ENCODE results near the gene KRTAP3-3.
"Not testable (repeated sequence)": the region's sequence is repeated elsewhere in the genome, so short reads cannot be mapped to it uniquely, and the experiment has no call there.

The KRTAP3-3 gene

DNA sequence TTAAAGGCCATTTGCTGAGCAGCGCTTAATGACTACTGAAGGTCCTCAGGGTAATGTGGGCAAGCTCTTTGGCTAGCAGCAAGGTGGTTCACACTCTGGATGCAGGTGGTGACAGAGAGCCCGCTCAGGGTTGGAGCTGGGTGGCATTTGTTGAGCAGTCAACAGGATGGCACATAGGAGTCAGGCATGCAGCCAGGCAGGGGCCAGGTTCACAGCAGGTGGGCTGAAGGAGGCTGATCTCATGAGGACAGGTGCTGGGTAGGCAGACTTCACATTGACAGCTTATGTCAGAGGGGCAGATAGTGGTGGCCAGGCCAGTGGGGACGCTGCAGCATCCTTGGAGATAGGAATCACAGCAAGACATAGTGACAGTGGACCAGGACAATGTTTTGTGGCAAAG, 10.4 kb upstream of the KRTAP3-3 start:
- no peak for DNase-seq (ENCODE audit: low read depth)

DNA sequence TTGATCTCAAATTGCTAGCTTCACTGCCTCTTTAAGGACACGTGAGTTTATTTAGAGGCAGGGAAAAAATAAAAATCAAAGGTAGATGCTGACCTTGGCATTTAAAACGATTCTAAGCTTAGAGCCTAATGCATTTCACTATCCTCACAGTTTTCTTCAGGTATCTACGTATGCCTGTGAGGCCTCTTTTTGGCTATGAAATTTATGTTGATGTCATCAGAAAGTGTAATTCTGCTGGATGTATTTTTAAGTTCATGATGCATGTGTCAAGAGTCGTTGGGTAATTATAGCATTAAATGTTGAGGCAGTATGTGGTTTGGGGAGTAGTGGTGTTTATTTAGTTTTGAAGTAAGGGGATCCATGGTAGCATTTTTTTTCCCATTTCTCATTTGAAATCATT, 10.0 kb upstream of the KRTAP3-3 start:
- no peak for DNase-seq (ENCODE audit: low read depth)

DNA sequence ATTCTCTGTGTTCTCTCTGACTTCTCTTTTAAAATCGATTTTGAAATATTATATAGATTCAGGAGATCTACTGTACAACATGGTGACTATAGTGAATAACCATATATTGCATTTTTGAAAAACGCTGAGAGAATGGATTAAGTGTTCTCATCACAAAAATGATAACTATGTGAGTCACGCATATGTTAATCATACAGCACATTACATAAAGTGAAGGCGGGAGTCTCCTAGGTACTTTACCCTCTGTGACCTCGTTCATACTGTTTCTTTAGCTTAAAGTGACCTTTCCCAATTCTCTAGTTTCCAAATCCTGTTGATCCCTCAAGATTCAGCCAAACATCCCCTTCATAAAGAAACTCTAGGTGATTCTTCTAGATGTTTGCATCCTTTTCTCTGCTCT, 8.8 kb upstream of the KRTAP3-3 start:
- DNase-seq (ENCODE audit: low read depth): no peak

DNA sequence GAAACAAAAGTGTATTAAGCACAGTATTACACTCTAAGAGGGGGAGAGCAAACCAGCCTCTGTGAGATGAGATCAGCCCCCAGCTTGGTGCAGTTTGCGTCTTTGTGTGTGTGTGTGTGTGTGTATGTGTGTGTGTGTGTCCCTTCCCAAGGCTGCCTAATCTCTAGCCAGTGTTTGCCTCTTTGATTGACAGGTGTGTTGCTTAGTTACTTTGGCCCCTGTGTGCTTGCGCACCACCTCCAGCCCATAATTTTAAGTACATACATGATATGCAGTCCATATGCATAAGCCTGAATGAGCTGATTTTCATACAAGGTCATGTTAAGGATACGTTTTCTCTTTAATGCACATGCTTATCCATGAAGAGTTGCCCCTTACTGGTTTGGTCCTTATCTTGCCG, 7.8 kb upstream of the KRTAP3-3 start:
- DNase-seq (ENCODE audit: low read depth): no peak

DNA sequence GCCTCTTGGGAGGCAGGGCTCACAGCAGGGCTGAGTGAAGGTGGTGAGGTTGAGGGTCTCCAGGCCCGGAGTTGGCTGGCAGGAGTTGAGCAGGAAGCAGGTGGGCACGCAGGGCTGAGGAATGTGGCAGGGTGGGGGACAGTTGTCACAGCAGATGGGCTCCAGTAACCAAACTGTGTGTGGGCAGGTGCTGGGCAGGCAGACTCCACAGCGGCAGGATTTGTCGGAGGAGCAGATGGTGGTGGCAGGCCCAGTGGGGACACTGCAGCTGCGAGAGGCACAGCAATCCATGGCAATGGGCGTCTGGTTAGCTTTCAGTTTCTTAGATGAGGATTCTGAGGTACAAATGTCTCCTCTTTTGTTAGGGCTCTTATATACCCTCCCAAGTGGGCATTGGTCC, 5.6 kb upstream of the KRTAP3-3 start, which contains the start of gene KRTAP3-2:
TSS of gene KRTAP3-2 (minus strand) at position 344 of the 400 bp plus-strand sequence. CDS start at position 291, 53 bp downstream.
- DNase-seq (ENCODE audit: low read depth): not testable (repeated sequence)

DNA sequence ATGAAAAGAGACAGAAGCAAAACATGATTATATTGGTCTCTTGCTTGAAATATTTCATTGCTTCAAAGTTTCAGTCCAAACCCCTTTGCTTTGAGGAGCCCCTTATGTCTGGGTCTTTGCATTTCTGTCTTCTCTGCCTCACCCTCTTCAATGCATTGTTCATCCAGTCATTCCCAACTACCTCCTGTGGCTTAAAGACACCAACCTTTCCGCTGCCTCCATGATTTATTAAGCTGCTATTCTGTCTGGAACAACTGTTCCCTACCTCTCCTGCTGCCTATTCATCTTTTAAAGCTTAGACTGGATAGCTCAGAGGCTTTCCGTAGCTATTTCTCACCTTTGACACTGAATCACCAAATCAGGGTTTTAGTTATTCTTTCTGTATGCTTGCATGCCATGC, 3.4 kb upstream of the KRTAP3-3 start:
- DNase-seq (ENCODE audit: low read depth): no peak

DNA sequence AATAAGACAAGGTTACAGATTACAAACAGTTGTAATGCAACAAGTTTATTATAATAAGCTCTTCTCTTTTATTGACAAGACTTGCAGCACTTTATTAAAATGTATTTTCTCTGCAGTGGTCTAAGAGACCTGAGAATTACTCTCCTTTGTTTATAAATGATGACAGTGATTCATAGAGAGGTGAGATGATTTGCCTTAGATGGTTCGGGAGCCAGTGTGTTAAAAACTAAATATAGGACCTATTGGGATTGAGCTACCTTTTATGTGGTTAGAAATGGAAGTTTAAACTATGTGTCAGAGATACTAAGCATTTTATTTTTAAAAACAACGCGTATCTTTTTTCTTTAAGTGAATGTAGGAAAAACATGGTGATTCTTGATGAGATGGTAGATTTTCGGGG, 2.9 kb upstream of the KRTAP3-3 start:
- no peak for DNase-seq (ENCODE audit: low read depth)

DNA sequence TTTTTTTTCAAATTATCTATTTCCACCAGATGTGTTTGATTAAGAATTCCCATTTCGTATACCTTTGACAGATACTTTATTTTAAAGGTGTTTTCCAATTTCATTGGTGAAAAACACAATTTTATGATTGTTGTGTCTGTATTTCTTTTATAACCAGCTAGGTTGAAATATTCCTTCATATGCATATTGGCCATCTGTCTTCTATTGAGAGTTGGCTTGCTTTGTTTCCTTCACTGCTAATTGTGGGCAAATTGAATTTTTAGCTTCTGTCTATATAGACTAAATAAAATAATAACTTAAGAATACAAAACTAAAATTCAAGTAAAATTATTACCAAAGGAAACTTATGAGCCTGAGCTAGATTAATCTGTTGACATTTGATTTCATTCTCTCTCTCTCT, 1.2 kb upstream of the KRTAP3-3 start:
- DNase-seq (ENCODE audit: low read depth): no peak

DNA sequence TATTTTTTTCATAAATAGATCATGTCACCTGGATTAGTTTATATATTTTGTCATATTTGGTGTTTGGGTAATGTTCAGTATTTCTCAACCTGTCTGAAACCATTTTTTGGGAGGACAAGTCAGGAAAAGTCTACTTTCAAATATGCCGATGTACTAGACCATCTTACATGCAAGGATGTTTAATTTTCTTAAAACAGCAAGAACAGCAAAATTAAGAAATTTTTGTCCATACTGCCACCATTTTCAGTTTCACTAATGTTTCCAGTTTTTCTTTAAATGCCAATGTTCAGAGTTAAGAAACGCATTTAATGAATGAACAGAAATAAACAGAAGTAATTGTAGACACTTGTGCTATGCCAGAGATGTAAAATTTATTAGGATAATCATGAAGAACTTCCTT, 880 bp downstream of the KRTAP3-3 start:
- DNase-seq (ENCODE audit: low read depth): no peak

DNA sequence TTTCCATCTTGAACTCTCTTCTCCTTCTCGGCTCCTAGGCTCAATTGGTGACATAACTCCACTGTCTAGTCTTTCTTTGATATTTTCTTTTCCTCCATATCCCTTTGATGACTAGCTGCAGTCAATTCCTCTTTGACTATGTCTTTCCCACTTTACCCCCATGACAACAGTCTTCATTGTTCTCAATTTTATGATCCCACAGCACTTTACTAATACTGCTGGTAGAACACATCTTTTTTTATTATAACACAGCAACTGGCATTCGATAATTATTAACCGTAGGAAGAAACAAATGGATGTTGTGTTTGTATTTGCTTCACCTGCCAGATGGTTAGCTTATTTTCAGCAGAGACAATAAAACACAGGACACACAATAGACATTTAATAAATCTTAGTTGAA, 1.3 kb downstream of the KRTAP3-3 start:
- no peak for DNase-seq (ENCODE audit: low read depth)

DNA sequence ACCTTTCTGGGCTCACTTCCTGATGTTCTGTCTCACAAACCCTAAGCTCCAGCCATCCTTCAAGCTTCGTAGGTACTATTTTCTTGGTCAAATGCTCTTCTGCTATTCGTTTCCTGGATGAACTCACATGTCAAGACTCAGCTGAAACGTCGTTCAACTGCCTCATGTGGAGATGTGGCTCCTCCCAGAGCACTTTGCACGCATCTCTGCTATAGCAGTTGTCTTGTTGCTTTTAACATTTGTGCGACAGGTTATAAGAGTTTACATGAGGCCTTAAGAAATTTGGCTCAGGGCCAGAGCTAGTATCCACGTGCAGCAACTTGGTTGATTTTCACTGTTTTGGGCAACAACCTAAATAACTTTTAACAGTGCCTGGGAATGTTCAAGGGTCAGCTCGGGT, 7.0 kb downstream of the KRTAP3-3 start:
- no peak for DNase-seq (ENCODE audit: low read depth)

DNA sequence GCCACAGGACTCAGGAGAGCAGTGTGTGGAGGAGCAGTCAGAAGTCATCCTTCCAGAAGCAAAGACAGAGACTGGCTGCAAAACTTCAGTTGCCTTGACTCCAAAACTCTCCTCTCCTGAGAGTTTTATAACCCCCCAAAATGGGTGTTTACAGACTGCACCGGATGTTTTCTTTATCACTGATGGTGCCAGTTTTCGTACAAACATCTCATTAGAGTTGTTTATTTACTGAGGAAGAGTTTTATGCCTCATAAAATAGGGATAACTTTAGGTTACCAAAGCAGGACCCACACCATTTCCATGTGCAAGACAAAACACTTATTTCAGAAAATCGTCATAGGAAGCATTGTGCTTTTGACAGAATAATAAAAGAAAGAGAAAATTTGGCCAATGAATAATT, 9.7 kb downstream of the KRTAP3-3 start, which contains the start of gene KRT40:
TSS of gene KRT40 (minus strand) at position 101 of the 400 bp plus-strand sequence. CDS start at position 48, 53 bp downstream.
- no peak for DNase-seq (ENCODE audit: low read depth)

DNA sequence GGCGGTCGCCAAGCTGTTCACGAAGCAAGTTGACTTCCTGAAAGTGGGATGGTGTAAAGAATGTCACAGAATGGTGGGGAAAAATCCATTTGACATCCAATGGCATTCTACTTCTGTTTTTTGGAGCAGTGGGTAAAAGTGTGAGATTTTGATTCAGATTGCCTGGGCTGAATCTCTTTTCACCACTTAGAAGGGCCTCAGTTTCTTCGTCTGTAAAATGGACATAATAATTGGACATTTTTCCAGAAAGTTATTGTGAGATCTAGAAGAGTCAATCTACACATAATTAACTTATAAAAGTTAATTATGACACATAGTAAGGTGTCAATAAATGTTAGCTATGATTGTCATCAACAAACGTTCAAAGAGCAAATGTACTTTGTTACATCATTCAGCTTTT, 12.8 kb downstream of the KRTAP3-3 start:
- DNase-seq (ENCODE audit: low read depth): no peak

DNA sequence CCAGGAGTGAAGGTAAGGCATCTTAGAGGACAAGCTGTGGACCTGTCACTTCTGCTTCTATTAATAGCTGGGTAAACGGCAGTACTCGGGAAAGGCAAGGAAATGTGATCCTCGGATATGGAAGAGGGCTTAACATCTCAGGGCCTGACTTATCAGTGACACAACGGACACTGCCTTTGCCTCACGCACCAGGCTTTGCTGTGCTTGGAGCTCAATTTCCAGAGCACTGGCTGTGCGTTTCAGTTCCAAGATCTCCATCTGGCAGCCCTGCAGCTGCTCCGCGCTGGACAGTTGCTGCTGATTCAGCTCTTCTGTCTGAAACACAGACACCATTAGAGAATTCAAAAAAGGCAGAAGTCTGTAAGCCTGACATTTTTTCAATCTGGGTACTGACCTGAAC, 13.4 kb downstream of the KRTAP3-3 start:
- no peak for DNase-seq (ENCODE audit: low read depth)

DNA sequence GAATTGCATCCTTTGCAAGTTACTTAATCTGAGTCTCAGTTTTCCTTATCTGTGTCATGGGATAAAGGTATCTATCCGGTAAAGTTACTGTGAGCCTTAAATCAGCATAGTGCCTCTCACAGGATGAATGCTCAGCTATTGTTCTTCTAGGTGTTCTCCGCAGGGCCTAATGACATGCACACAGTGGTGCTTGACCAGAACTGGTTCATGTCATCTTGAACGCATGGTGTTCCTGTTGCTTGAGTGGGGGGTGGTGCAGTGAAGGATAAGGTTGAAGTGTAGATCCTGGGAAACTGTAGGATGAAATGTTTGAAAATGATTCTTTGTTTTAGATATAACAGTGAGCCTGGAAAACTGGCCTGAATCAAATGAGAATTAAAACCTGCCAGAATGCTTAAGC, 13.8 kb downstream of the KRTAP3-3 start:
- DNase-seq (ENCODE audit: low read depth): no peak

DNA sequence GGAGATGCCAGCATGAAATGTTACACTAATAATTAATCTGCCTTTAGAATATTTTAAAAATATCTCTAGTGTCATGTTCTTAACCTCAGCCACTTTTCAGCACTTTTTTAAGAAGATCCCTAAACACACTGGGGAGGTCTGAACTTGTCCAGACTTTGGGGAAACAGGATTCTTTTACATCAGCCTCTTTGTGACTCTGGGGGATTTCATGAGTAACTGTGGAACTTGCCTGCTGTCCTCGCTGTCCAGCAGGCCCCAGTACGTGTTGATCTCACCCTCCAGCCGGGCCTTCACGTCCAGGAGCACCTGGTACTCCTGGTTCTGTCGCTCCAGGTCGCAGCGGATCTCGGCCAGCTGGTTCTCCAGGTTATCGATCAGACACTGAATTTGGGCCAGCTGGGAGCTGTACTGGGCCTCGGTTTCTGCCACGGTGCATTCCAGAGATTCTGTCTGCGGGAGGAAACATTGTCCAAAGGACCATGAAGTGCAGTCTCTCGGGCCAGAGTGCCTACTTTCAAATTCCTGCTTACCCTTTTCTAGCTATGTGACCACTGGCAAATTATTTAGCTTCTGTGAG, 15.3 kb downstream of the KRTAP3-3 start:
- no peak for DNase-seq (ENCODE audit: low read depth)

DNA sequence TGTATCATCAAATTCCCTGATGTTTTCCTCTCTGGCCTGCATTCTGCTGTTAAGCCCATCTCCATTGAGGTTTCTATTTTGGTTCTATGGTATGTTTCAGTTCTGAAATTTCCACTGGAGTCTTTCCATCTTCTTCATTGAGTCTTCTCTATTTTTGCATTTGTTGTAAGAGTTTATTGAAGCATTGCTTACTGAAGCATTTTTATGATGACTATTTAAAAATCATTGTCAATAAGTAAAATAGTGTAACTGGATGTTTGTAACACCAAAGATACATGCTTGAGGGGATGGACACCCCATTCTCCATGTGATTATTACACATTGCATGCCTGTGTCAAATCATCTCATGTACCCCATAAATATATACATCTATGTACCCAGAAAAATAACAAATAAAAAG, 18.4 kb downstream of the KRTAP3-3 start:
- DNase-seq (ENCODE audit: low read depth): no peak

DNA sequence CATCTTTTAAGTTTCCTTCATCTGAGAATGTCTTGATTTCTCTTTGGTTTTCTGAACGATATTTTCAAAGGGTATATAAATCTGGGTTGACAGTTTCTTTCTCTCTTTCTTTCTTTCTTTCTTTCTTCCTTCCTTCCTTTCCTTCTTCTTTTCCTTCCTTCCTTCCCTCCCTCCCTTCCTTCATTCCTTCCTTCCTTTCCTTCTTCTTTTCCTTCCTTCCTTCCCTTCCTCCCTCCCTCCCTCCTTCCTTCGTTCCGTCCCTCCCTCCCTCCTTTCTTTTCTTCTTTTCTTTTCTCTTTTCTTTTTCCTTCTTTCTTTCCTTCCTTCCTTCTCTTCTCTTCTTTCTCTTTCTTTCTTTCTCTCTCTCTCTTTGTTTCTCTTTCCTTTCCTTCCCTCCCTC, 19.6 kb downstream of the KRTAP3-3 start:
- DNase-seq (ENCODE audit: low read depth): no peak

DNA sequence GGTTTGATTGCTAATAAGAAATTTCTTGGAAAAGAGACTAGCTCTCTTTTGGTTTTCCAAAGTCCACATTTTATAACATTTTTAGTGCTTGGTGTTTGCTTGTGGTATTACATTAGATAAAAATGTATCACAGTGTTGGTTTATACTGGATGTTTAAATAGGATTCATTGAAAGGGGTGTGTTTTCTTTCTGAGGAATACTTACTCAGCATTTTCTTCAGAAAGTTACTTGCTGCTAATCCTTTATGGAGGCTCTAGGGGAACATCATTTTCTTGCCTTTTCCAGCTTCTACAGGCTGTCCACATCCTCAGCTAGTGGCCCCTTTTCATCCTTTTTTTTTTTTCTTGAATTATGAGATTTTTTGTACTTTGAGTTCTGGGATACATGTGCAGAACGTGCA, 26.4 kb downstream of the KRTAP3-3 start:
- no peak for DNase-seq (ENCODE audit: low read depth)

DNA sequence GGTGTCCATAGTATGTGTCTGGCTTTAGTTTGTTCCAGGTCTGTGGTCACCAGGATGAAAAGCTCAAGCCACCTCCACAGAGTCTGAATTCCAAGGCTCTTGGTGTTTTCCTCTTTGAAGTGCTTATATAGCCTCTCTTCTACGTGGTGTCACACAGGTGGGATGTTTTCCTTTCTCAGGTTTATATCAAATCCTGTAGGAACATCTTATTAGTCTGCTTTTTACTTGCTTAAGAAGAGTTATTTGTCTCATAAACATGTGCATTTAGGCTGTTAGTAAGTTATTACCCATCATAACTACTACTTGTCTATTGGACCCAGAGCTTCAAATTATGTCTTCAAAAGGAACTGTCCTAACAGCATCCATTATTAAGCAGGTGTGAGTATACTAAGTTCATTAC, 27.1 kb downstream of the KRTAP3-3 start, which contains the start of gene KRT39:
TSS of gene KRT39 (minus strand) at position 101 of the 400 bp plus-strand sequence. CDS start at position 9, 92 bp downstream.
- DNase-seq (ENCODE audit: low read depth): no peak

DNA sequence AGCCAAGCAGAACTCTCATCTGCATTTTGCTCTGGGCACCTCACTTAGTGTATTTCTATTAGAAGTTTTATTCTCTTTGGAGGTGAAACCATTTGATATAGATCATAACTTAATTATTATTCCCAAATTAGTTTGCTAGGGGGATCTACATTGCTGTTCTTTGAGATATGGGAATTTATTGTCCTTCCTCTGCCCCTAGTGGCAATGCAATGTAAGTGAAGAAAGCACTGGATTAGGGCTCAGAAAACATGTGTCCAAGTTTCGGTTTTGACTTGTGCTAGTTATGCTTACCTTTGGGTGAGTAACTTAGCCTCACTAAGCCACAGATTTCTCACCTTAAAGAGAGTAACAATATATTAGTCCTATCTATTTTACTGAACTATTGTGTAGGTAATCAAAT, 30.1 kb downstream of the KRTAP3-3 start:
- no peak for DNase-seq (ENCODE audit: low read depth)

DNA sequence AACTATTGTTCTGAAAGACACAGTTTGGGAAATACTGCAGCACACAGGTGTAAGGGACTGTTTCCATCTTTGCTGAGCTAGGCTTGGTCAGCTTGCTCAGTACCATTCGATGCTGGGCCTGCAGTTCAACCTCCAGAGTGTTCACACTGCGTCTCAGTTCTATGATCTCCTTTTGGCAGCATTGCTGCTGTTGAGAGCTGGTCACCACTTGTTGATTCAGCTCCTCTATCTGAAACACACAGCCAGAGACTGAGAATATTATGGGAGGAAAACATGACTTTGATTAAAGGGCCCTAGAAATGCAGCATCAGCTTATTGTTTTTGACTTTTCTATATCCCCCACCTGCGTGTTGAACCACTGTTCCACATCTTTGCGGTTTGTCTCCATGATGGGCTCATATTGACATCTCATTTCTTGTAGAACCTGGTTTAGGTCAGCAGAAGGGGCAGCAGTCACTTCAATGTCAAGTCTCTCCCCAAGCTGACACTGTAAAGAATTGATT, 31.9 kb downstream of the KRTAP3-3 start:
- no peak for DNase-seq (ENCODE audit: low read depth)

DNA sequence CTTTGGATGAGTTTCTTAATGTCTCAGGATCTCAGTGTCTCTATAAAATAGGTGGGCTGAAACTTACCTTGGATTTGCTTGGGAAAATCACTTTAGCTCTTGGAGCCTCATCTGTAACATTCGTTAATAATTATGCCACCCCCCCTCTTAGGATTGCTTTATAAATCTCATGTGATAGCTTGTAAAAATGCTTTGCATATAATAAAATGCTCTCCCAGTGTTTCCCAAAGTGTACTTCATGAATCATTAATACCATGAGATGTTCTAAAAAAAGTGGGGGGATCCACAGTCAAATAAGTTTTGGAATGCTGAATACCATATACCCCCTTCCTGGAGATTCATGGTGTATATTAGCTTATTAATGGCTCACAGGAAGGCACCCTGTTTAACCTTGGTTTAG, 32.4 kb downstream of the KRTAP3-3 start:
- no peak for DNase-seq (ENCODE audit: low read depth)

DNA sequence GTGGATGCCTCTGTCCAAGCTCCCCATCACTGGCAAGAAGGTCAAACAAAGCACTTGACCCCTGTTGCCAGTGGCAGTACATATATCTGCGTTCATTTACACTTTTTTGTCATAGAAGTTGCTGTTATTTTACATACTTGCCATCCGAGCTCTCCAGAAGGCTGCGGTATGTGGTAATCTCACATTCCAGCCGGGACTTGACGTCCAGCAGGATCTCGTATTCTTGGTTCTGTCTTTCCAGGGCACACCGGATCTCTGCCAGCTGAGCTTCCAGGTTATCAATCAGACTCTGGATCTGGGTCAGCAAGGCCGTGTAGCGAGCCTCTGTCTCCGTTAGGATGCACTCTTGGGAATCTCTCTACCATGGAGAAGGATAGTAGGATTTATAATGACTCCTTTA, 33.8 kb downstream of the KRTAP3-3 start:
- DNase-seq (ENCODE audit: low read depth): no peak
